NK-92 treated with Interleukin-12 subunit alpha and Interleukin-12 subunit beta, amount 100 ng/mL, for 24 hours (cell line): ENCODE results near the gene MEGF11.

Experiments
- DNase-seq: peaks from one replicate; lab custom pipeline; 2025; lab: John Stamatoyannopoulos, UW

MEGF11 gene

DNA sequence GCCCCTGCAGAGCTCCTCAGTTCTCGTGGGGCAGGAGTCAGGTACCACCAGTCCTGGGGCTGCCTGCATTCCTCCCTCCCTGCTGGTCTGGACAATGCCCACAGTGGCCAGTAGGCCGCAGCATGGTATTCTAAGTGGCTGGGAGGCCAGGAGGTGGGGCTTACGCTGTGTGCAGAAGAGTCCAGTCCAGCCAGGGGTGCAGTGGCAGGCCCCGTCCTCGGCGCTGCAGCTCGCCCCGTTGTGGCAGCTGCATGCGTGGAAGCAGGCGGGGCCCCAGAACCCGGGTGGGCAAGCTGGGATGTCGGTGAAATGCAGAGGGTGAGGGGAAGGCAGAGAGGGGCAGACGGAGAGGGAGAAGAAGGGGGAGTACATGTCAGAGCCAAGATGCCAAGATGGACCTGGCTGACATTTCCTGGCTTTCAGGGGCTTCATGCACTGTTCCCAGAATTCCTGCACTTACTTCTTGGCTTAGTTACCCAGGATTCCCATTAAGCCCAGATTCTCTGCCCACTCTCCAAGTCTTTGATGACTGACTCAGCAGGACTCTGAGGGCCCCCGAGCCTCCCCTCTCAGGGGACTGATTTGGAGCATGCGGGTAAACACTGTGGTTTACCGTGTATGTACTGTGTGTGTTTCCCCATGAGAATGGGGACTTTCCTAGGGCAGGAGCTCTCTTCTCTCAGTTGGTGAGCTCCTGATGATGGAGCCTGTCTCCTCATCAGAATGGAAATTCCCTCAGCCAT, 336.7 kb downstream of the MEGF11 start:
- DNase-seq: no peak

- DNase-seq: no peak
Measured at GRCh38 chr15:65916041-65916663, 337.4 kb downstream of the MEGF11 start.

DNA sequence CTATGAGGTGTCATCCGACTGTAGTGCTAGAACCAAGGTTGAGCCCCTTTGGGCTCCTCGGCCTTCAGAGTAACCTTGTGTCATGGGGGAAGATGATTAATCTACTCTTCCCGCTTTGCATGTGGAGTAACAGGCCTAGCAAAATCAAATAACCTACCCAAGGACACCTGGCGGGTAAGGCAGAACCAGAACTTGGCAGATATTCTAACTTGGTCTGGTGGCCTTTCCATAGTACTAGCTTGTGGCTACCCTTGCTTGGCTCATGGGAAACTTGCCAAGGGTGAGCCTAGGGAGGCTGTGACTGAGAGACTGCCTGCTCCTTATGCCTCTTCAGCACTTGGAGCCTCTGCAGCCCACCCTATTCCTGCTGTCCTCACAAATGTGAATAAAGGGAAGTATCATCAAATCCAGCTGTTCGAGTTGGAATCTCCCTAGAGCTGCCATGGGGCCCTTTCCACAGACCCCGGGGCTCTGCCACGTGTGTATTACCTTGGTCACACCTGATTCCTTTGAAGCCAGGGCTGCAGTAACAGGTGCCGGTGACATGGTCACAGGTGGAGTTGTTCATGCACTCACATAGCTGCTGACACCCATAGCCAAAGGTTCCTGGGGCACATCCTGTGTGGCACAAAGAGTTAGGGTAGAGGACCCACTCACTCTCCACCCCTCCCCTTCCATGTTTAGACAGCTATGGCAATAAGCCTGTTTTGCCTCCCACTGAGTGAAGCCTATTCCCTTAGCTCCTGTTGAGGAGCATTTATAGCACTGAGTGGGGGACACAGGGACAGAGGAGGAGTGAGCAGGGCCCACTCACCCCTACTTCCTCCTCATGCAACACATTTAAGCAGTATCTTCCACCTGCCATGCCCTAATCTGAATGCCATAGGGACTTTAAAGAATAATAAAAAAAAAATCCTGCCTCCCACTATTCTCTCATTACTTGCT, 338.3 kb downstream of the MEGF11 start:
- no peak for DNase-seq

DNA sequence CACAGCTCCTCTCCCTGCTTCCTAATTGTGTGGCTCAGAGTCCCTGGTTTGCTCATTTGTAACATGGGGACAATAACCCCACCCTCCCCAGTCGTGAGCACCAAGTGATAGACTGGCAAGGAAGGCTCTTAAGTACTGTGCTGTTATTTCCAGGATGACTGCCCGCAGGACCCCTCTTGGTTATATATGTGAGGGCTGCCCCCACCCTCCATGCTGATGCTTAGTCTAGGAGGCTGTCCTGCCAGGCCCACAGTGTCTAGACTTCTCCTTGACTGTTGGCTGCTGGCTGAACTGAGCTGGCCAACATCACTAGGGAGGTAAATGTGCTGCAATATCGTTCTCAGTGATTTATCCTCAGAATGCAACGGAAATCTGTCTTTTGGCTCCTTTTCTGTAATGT, 339.2 kb downstream of the MEGF11 start:
- no peak for DNase-seq

DNA sequence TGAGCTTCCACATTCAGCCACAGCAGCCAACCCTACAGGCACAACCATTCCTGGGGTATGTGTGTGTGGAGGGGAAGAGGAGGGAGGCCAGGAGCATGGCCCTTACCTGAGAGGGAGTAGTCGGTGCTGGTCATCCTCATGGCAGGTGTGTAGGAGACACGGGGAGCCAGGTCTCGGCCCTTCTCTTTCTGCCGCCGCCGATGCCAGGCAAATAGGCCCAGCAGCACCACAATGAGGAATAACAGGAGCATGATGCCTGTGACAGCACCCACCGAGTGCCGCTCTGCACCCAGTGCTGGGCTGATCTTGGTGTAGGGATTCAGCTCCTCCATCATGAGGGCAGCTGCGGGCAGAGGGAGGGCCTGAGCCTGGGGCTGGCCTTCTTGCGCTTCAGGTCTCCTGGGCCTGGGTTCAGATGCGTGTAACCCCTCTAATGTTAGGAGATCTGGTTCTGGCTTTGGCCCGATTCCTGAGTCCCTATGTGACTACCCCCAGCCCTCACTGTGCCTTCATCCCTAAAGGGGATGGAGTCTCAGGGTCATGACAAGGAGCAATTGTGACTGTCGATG, 339.8 kb downstream of the MEGF11 start:
- no peak for DNase-seq

GRCh38 chr15:65912235-65912634, 341.3 kb downstream of the MEGF11 start:
- no peak for DNase-seq

GRCh38 chr15:65910341-65910740, 343.2 kb downstream of the MEGF11 start:
- DNase-seq: no peak

GRCh38 chr15:65909831-65910230, 343.7 kb downstream of the MEGF11 start:
- no peak for DNase-seq

- DNase-seq: no peak
Measured at GRCh38 chr15:65908876-65909275, 344.7 kb downstream of the MEGF11 start.

DNA sequence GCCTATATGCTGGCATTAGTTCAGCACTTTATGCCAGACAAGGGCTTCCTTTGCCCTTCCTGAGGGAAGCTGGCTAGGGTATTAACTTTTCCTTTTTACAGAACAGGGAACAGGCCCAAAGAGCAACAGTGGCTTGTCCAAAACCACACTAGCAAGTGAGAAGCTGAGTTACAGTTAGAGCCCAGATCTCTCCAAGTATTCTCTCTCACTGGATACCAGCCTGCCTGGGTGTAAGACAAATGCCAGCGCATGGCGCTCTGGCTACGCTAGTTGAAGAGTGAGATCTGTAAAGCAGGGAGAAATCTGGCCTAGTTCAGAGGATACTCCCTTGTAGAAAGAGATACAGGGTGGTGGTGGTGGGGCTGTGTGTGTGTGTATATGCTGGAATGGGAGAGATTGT, 345.9 kb downstream of the MEGF11 start:
- DNase-seq: no peak

GRCh38 chr15:65906396-65906795, 347.2 kb downstream of the MEGF11 start:
- no peak for DNase-seq

DNA sequence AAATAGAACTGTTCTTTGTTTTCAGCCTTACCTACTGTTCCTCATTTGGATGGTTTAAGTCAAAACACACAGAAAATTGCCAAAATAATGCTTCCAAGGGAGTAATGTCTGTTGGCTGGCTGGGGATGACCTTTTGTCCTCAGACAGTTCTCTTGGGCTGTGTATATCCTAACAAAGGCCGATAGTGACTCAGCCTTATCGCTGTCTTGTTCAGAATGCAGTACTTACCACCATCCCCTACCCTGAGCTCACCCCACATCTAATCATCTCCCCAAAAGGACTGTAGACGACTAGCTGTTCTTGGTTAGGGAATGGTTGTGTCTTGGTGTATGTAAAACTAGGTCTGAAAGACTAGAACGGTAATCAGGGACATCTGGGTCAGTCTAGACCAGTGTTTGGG, 349.2 kb downstream of the MEGF11 start:
- DNase-seq: no peak

DNA sequence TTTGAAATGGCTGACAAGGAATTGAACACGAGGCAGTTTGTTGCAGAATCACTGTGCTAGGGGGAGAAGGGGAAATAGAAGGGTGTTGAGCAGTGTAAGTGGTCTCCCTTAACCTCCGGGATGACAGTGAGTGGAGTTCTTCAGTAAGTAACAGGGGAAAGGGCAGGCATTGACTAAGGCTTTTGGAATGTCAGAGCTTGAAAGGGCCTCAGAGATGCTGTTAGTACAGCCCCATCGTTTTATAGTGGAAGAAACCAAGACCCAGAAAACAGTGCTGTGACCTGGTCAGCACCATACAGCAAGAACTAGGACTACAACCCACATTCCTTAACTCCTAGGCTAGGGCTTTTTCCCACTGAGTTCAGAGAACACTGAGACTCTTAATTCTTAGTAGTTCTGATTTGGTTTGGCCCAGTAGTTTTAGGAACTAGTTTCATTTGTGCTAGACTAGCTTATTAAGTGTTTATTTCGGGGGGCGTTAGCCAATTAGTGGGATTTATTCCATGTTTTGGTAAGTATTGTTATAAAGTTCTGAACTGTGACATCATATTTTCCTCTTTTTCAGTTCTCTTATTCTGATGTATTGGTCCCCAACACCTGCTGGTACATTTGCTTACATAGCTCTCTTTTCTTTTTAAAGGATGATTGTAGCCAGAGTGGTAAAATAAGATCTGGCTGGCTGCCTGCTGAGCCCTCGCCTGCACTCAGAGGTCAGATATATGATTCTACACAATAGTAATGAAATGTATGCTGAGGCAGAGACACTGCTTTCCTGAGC, 350.1 kb downstream of the MEGF11 start:
- DNase-seq: no peak

GRCh38 chr15:65902373-65902772, 351.2 kb downstream of the MEGF11 start:
- DNase-seq: no peak

- no peak for DNase-seq
Measured at GRCh38 chr15:65901836-65902235, 351.7 kb downstream of the MEGF11 start.

GRCh38 chr15:65901336-65901735, 352.2 kb downstream of the MEGF11 start:
- no peak for DNase-seq

GRCh38 chr15:65900488-65900887, 353.1 kb downstream of the MEGF11 start:
- DNase-seq: no peak

GRCh38 chr15:65896236-65896635, 357.3 kb downstream of the MEGF11 start:
- no peak for DNase-seq

DNA sequence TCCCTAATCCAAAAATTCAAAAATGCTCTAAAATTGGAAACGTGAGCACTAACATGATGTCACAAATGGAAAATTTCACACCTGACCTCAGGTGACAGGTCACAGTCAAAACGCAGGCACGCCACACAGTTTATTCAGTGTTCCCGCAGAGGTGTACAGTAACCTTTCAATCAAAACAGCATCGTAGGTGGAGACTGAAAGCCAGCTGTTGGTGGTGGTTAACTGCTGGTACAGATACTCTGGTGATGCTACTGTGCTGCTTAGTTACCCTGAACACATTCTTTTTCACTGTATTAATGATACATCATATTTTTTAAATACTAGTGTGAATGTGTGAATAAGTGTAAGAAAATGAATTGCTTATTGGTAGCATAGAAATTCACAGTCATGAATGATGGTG, 360.5 kb downstream of the MEGF11 start:
- DNase-seq: no peak

DNA sequence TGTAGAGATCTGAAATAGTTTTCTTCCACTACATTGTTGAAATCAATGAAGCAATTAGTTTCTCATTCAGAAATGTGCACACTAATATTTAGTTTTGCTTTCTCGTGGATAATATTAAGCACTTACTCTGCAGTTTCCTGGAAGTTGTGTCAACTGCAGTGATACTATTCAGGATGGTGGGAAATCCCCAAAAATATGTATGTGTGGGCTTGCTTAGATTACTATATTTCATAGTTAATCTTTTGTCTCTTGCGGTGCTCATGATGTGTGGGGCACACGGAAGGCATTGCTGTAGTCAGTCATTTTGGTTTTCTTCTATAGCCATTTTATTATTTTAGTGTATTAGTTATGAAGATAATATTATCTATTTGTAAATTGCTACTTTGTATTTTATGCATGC, 364.6 kb downstream of the MEGF11 start:
- no peak for DNase-seq

DNA sequence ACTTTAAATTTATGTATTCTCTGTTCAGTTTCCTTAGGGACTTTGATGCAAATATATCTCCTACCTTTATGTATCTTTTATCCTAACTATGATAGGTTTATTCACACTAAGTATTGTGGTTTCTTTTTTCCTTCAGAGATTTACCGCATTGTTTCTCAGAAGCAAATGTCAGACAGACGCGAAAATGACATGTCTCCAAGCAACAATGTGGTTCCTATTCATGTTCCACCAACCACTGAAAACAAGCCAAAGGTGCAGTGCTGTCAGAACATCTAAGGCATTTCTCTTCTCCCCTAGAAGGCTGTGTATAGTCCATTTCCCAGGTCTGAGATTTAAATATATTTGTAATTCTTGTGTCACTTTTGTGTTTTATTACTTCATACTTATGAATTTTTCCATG, 366.0 kb downstream of the MEGF11 start:
- DNase-seq: no peak
